ENCODE data around the gene MMP7. TPM values are rescaled to one million over a fixed set of nuclear protein-coding genes. Genes with fewer than 3 reads are reported as not detected.

MMP7 gene
- polyA plus RNA-seq, 1 donor (not counting 4 experiments of a cell fraction or from before 2014, with no cell fraction given): 0.81 TPM

DNA sequence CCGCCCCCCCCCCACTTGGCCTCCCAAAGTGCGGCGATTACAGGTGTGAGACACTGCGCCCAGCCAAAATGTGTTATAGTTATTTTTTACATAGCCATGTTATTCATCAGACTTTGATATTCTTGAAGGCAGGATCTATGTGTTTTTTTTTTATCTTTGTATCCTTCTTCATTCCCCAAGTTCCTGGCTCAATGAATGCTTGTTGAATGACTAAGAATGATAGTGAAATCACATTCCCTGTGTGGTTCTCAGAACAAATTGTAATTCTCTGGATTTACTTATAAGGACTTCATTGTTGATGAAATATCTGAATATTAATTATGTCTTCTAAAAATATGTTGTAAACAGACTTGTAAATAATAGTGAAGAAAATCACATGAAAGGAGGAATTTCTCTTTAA lies 33.5 kb downstream of the MMP7 start:
- Histone ChIP-seq H3K4me1 (ENCODE audit: control insufficient read depth, extremely low read depth, insufficient read depth, low read length) (peaks cover 6% of the 10 kb centered on the region), H3K79me2 (ENCODE audit: control insufficient read depth, insufficient read depth, low read length) (no peaks in the 10 kb centered on the region), H3K9me3 (ENCODE audit: control insufficient read depth, low read depth, low read length) (no peaks in the 10 kb centered on the region), H3K27ac (ENCODE audit: control insufficient read depth, insufficient read depth, low read length) (no peak overlapping the region), H4K20me1 (ENCODE audit: control insufficient read depth, extremely low read depth, insufficient read depth, low read length) (no peaks in the 10 kb centered on the region), H3K27me3 (ENCODE audit: control insufficient read depth, extremely low read depth, insufficient read depth, low read length) (no peaks in the 10 kb centered on the region), H3K4me3 (ENCODE audit: control insufficient read depth in 2 of 3, extremely low read depth in 1 of 3, insufficient read depth in 2 of 3, low read depth in 1 of 3, low read length in 3 of 3) (no peak overlapping the region), H2AFZ (ENCODE audit: control insufficient read depth, low read length) (no peak overlapping the region), H3K36me3 (ENCODE audit: control insufficient read depth in 2 of 2, extremely low read depth in 1 of 2, insufficient read depth in 2 of 2, low read length in 2 of 2) (no peaks in the 10 kb centered on the region), H3K4me2 (ENCODE audit: control insufficient read depth, extremely low read depth, insufficient read depth, low read depth, low read length) (no peak overlapping the region), H3K9ac (ENCODE audit: control insufficient read depth, extremely low read depth, insufficient read depth, low read length) (no peak overlapping the region), H3K9me1 (ENCODE audit: control insufficient read depth, extremely low read depth, insufficient read depth, low read length) (no peaks in the 10 kb centered on the region)
- dilution Hi-C loops (cut with MboI; ENCODE audit: extremely low pct_ligation_motif_present, low sequenced_read_pairs): no loop called here
- no peak for FAIRE-seq
- TF ChIP-seq, protein P1, sequence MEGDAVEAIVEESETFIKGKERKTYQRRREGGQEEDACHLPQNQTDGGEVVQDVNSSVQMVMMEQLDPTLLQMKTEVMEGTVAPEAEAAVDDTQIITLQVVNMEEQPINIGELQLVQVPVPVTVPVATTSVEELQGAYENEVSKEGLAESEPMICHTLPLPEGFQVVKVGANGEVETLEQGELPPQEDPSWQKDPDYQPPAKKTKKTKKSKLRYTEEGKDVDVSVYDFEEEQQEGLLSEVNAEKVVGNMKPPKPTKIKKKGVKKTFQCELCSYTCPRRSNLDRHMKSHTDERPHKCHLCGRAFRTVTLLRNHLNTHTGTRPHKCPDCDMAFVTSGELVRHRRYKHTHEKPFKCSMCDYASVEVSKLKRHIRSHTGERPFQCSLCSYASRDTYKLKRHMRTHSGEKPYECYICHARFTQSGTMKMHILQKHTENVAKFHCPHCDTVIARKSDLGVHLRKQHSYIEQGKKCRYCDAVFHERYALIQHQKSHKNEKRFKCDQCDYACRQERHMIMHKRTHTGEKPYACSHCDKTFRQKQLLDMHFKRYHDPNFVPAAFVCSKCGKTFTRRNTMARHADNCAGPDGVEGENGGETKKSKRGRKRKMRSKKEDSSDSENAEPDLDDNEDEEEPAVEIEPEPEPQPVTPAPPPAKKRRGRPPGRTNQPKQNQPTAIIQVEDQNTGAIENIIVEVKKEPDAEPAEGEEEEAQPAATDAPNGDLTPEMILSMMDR (optimal IDR thresholded peaks at IDR 0.05 in 1 of 3, IDR thresholded peaks at IDR 0.05 in 1 of 3, conservative IDR thresholded peaks at IDR 0.05 in 1 of 3; ENCODE audit: extremely low read depth in 1 of 3, insufficient read depth in 2 of 3, low read length in 3 of 3): no peak
- no peak for TF ChIP-seq EZH2 (IDR thresholded peaks at IDR 0.05; ENCODE audit: low read length)
- DNase-seq (ENCODE audit: low read depth, low spot score): no peak

DNA sequence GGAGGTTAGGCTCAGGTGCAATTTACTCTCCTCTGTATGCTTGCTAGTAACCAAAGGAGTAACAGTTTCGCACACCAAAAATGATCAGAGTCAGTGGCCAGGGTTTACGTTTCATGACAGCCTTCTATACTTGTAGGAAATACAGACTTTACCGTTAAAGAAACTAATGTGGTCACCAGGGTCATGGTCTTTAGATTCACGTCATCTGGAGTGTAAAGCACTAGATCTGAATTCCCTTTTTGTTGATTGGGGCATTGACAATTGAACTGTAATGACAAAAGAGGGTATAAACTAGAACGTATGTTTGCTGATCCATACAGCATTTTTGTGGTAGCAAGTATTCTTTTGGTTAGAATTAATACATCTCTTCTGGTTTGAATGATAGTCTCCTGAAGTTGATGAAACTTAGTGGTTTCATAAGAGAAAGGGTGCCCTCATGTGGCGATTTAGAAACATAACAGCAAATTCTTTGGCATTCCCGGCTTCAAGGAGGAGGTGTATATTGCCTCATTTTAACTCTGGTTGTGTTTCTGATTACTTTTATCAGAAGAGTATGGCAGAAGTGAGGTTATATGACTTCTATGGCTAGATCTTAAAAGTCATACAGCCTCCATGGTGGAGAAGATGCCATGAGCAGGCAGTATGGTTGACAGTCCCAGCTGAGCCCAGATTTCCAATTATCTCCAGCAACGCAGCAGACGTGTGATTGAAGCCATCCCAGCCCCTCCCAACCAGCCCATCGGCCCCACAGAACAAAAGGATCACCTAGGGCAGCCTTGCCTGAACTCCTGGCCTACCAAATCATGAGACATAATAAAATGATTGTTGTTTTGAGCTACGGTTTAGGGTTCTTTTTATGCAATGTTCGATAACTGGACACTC lies 35.1 kb downstream of the MMP7 start:
- no peaks in the 10 kb centered on the region for H3K27me3 ChIP-seq (ENCODE audit: control insufficient read depth, extremely low read depth, insufficient read depth, low read length)
- H3K9me3 ChIP-seq (ENCODE audit: control insufficient read depth, low read depth, low read length): no peaks in the 10 kb centered on the region
- TF ChIP-seq, protein P1 (optimal IDR thresholded peaks at IDR 0.05 in 1 of 3, IDR thresholded peaks at IDR 0.05 in 1 of 3, conservative IDR thresholded peaks at IDR 0.05 in 1 of 3; ENCODE audit: extremely low read depth in 1 of 3, insufficient read depth in 2 of 3, low read length in 3 of 3): peak in 2 of 3 experiments; percentile 40 to 64
- TF ChIP-seq EZH2 (IDR thresholded peaks at IDR 0.05; ENCODE audit: low read length): no peak
- DNase-seq (ENCODE audit: low read depth, low spot score): no peak
- H3K9me1 ChIP-seq (ENCODE audit: control insufficient read depth, extremely low read depth, insufficient read depth, low read length): no peaks in the 10 kb centered on the region
- peak; percentile 78 for FAIRE-seq
- no peaks in the 10 kb centered on the region for H3K79me2 ChIP-seq (ENCODE audit: control insufficient read depth, insufficient read depth, low read length)
- H2AFZ ChIP-seq (ENCODE audit: control insufficient read depth, low read length): peak overlapping the region; percentile 15
- no peak overlapping the region for H3K9ac ChIP-seq (ENCODE audit: control insufficient read depth, extremely low read depth, insufficient read depth, low read length)
- no peaks in the 10 kb centered on the region for H4K20me1 ChIP-seq (ENCODE audit: control insufficient read depth, extremely low read depth, insufficient read depth, low read length)
- H3K36me3 ChIP-seq (ENCODE audit: control insufficient read depth in 2 of 2, extremely low read depth in 1 of 2, insufficient read depth in 2 of 2, low read length in 2 of 2): no peaks in the 10 kb centered on the region
- peak overlapping the region; percentile 53 for H3K4me2 ChIP-seq (ENCODE audit: control insufficient read depth, extremely low read depth, insufficient read depth, low read depth, low read length)
- H3K4me1 ChIP-seq (ENCODE audit: control insufficient read depth, extremely low read depth, insufficient read depth, low read length): peaks cover 6% of the 10 kb centered on the region
- dilution Hi-C loops (cut with MboI; ENCODE audit: extremely low pct_ligation_motif_present, low sequenced_read_pairs): no loop called here
- H3K27ac ChIP-seq (ENCODE audit: control insufficient read depth, insufficient read depth, low read length): no peak overlapping the region
- peak overlapping the region in 1 of 3 experiments; percentile 23 for H3K4me3 ChIP-seq (ENCODE audit: control insufficient read depth in 2 of 3, extremely low read depth in 1 of 3, insufficient read depth in 2 of 3, low read depth in 1 of 3, low read length in 3 of 3)

Data from keratinocyte (primary cell).